T-cell (primary cell): ENCODE measurements around the gene EDNRB. TPM values are rescaled to one million over a fixed set of nuclear protein-coding genes. Genes with fewer than 3 reads are reported as not detected.

Source experiments
- ATAC-seq, 4 experiments: fragments of 200-7000 bp in 3 of 4; fragments of 150-1000 bp in 1 of 4; cut with Tn5 transposase; replicated peaks in 1 of 4; 1 replicate in 3 of 4; 2 replicates in 1 of 4; pipeline ENCODE4 v1.10.0; 2021; ENCODE audit warnings: moderate library complexity in 3 of 4, mild to moderate bottlenecking in 2 of 4, moderate number of reproducible peaks in 1 of 4
- CTCF ChIA-PET, 2 donors: fragments of 300-600 bp; sonication (Branson Sonifier 250); formaldehyde crosslinking; loops; one replicate each; lab custom pipeline; 2022; ENCODE audit warnings: antibody characterized with exemption in 2 of 2; lab: Charles Lee
- POLR2A ChIA-PET, 2 donors: fragments of 300-600 bp; sonication (Branson Sonifier 250); formaldehyde crosslinking; loops; one replicate each; lab custom pipeline; 2022; ENCODE audit warnings: antibody characterized with exemption in 2 of 2; lab: Charles Lee
- DNase-seq, 35 experiments: peaks; one replicate each; pipeline versions ENCODE4 v3.0.0 to v3.0.0-alpha.2; 2013 to 2023
- H3K27ac ChIP-seq: one replicate; pipeline ENCODE4 v1.5.1; 2013; ENCODE audit warnings: low read length
- H3K27me3 ChIP-seq, 2 experiments: replicated peaks in 1 of 2; 1 replicate in 1 of 2; 2 replicates in 1 of 2; pipeline versions ENCODE4 v1.6.1 to v1.7.0; 2013; ENCODE audit warnings: low read length in 1 of 2, mixed read lengths in 1 of 2; ENCODE audit not compliant: control insufficient read depth in 2 of 2, insufficient read depth in 2 of 2; ENCODE audit errors: extremely low read depth in 1 of 2
- H3K36me3 ChIP-seq, 2 donors: 1 replicate in 1 of 2; 2 replicates in 1 of 2; pipeline versions ENCODE4 v1.6.1 to v1.7.0; 2013; ENCODE audit warnings: low read length in 1 of 2; ENCODE audit not compliant: control insufficient read depth in 2 of 2, insufficient read depth in 1 of 2; ENCODE audit errors: extremely low read depth in 1 of 2
- H3K4me1 ChIP-seq, 2 experiments: 1 replicate in 1 of 2; 2 replicates in 1 of 2; pipeline versions ENCODE4 v1.6.1 to v1.7.0; 2013; ENCODE audit warnings: low read length in 2 of 2, mixed read lengths in 1 of 2; ENCODE audit not compliant: insufficient read depth in 2 of 2, control insufficient read depth in 1 of 2; ENCODE audit errors: extremely low read depth in 1 of 2
- H3K4me3 ChIP-seq, 2 donors: 1 replicate in 1 of 2; 2 replicates in 1 of 2; pipeline versions ENCODE4 v1.5.1 to v1.7.0; 2013; ENCODE audit warnings: mild to moderate bottlenecking in 2 of 2, low read length in 1 of 2, moderate library complexity in 1 of 2; ENCODE audit not compliant: control insufficient read depth in 1 of 2; ENCODE audit errors: extremely low read depth in 1 of 2
- H3K9me3 ChIP-seq: 2 replicates; pipeline ENCODE4 v1.7.0; 2013
- H3K27ac Mint-ChIP-seq, 2 donors: one replicate each; pipeline ENCODE4 v1.8.0; 2020 to 2021; ENCODE audit warnings: mild to moderate bottlenecking in 2 of 2, mixed read lengths in 2 of 2
- H3K27me3 Mint-ChIP-seq, 2 donors: one replicate each; pipeline ENCODE4 v1.8.0; 2021 to 2022; ENCODE audit warnings: mixed read lengths in 2 of 2
- H3K36me3 Mint-ChIP-seq: one replicate; pipeline ENCODE4 v1.8.0; 2021; ENCODE audit warnings: mixed read lengths
- H3K4me1 Mint-ChIP-seq, 3 donors: one replicate each; pipeline ENCODE4 v1.8.0; 2020 to 2022; ENCODE audit warnings: mixed read lengths in 3 of 3, mild to moderate bottlenecking in 1 of 3
- H3K4me3 Mint-ChIP-seq, 3 donors: one replicate each; pipeline ENCODE4 v1.8.0; 2020 to 2022; ENCODE audit warnings: mild to moderate bottlenecking in 3 of 3, mixed read lengths in 3 of 3, moderate library complexity in 3 of 3
- H3K9me3 Mint-ChIP-seq, 3 donors: one replicate each; pipeline ENCODE4 v1.8.0; 2020 to 2022; ENCODE audit warnings: mixed read lengths in 3 of 3
- WGBS: methylation state at CpG from one replicate; pipeline ENCODE4 v1.1.5; 2013; ENCODE audit warnings: missing lambda C conversion rate; ENCODE audit not compliant: insufficient coverage; 5-methylcytosine and 5-hydroxymethylcytosine counted together
- total RNA-seq, 35 experiments: library from RNA in 6 of 35; stranded (reverse) in 6 of 35; fragments of 120-200 nt in 1 of 35; gene quantifications; one replicate each; pipeline versions ENCODE4 v1.2.1 to v1.2.4 and lab custom pipeline; 2013 to 2026

The EDNRB gene
- total RNA-seq, 5 donors from 2014 or later (not counting 1 experiment from before 2014, with no cell fraction given), result 0.33 to 0.51 (median 0.35) TPM; not detected in 2

GRCh38 chr13:77863144-77863543, 55.5 kb downstream of the EDNRB start:
- POLR2A ChIA-PET, result no interaction called here

GRCh38 chr13:77861741-77862140, 56.9 kb downstream of the EDNRB start:
- no peak overlapping the region for H3K27ac Mint-ChIP-seq
- peaks cover 7% of the 10 kb centered on the region in 2 donors for H3K27me3 Mint-ChIP-seq
- no peaks in the 10 kb centered on the region for H3K27me3 ChIP-seq
- no peaks in the 10 kb centered on the region for H3K36me3 Mint-ChIP-seq
- H3K27ac ChIP-seq, result no peak overlapping the region
- no peak overlapping the region for H3K4me3 ChIP-seq
- no peak overlapping the region for H3K4me3 Mint-ChIP-seq
- CTCF ChIA-PET, result no interaction called here
- no peaks in the 10 kb centered on the region for H3K9me3 Mint-ChIP-seq
- H3K4me1 Mint-ChIP-seq, result no peaks in the 10 kb centered on the region
- H3K4me1 ChIP-seq, result no peaks in the 10 kb centered on the region
- H3K36me3 ChIP-seq, result no peaks in the 10 kb centered on the region
- DNase-seq, result no peak
- no peaks in the 10 kb centered on the region for H3K9me3 ChIP-seq
- ATAC-seq, result no peak
- WGBS, result no CpG with 5 or more reads among the region's 3 CpGs
- POLR2A ChIA-PET, result no interaction called here

More at GRCh38 chr13:77863144-77863543, 55.5 kb downstream of the EDNRB start:
- Histone ChIP-seq H3K27ac (no peak overlapping the region), H3K36me3 (no peaks in the 10 kb centered on the region), H3K4me1 (no peaks in the 10 kb centered on the region), H3K9me3 (no peaks in the 10 kb centered on the region), H3K27me3 (no peaks in the 10 kb centered on the region), H3K4me3 (no peak overlapping the region)
- DNase-seq (no peak), ATAC-seq (no peak)
- H3K9me3 Mint-ChIP-seq, result peaks cover 7 to 12% (median 9%) of the 10 kb centered on the region in 3 donors
- no peaks in the 10 kb centered on the region for H3K36me3 Mint-ChIP-seq
- H3K4me3 Mint-ChIP-seq, result no peak overlapping the region
- peaks cover 7% of the 10 kb centered on the region in 2 donors for H3K27me3 Mint-ChIP-seq
- CTCF ChIA-PET, result no interaction called here
- no peaks in the 10 kb centered on the region for H3K4me1 Mint-ChIP-seq
- H3K27ac Mint-ChIP-seq, result no peak overlapping the region
- no CpG with 5 or more reads among the region's 3 CpGs for WGBS

- Histone ChIP-seq H3K4me1 (no peaks in the 10 kb centered on the region), H3K27me3 (no peaks in the 10 kb centered on the region), H3K4me3 (no peak overlapping the region), H3K36me3 (no peaks in the 10 kb centered on the region), H3K9me3 (no peaks in the 10 kb centered on the region), H3K27ac (no peak overlapping the region)
- H3K4me3 Mint-ChIP-seq, result no peak overlapping the region
- no peaks in the 10 kb centered on the region for H3K9me3 Mint-ChIP-seq
- ATAC-seq, result no peak
- peaks cover 3 to 7% of the 10 kb centered on the region in 2 donors for H3K27me3 Mint-ChIP-seq
- POLR2A ChIA-PET, result no interaction called here
- no CpG with 5 or more reads among the region's 1 CpG for WGBS
- H3K36me3 Mint-ChIP-seq, result no peaks in the 10 kb centered on the region
- no peak for DNase-seq
- no peak overlapping the region for H3K27ac Mint-ChIP-seq
- H3K4me1 Mint-ChIP-seq, result no peaks in the 10 kb centered on the region
- CTCF ChIA-PET, result no interaction called here
Measured at GRCh38 chr13:77860507-77860981, 58.1 kb downstream of the EDNRB start.

GRCh38 chr13:77859450-77859849, 59.2 kb downstream of the EDNRB start:
- Mint-ChIP-seq H3K27me3 (peaks cover 3 to 7% of the 10 kb centered on the region in 2 donors), H3K36me3 (no peaks in the 10 kb centered on the region), H3K27ac (no peak overlapping the region), H3K9me3 (no peaks in the 10 kb centered on the region), H3K4me3 (no peak overlapping the region), H3K4me1 (no peaks in the 10 kb centered on the region)
- CTCF ChIA-PET, result no interaction called here
- Histone ChIP-seq H3K27me3 (no peaks in the 10 kb centered on the region), H3K9me3 (no peaks in the 10 kb centered on the region), H3K27ac (no peak overlapping the region), H3K36me3 (no peaks in the 10 kb centered on the region), H3K4me1 (no peaks in the 10 kb centered on the region), H3K4me3 (no peak overlapping the region)
- 91% methylated on average over 6 of the region's 8 CpGs for WGBS
- no peak for ATAC-seq
- DNase-seq, result no peak
- POLR2A ChIA-PET, result no interaction called here

- Histone ChIP-seq H3K27ac (no peak overlapping the region), H3K4me3 (no peak overlapping the region), H3K4me1 (no peaks in the 10 kb centered on the region), H3K9me3 (no peaks in the 10 kb centered on the region), H3K27me3 (no peaks in the 10 kb centered on the region), H3K36me3 (no peaks in the 10 kb centered on the region)
- Mint-ChIP-seq H3K36me3 (no peaks in the 10 kb centered on the region), H3K4me1 (no peaks in the 10 kb centered on the region), H3K9me3 (no peaks in the 10 kb centered on the region), H3K27me3 (peaks cover 0 to 3% of the 10 kb centered on the region in 2 donors), H3K27ac (no peak overlapping the region), H3K4me3 (no peak overlapping the region)
- CTCF ChIA-PET, result no interaction called here
- ATAC-seq (no peak), DNase-seq (no peak)
- POLR2A ChIA-PET, result interaction anchor here in 1 of 2 donors (0.5 kb wide), 1 partner anchor 403 kb away, joined by 11 read pairs; no protein-coding TSS in a partner anchor
Measured at GRCh38 chr13:77857531-77858209, 61.0 kb downstream of the EDNRB start.

GRCh38 chr13:77853703-77854102, 64.9 kb downstream of the EDNRB start:
- Mint-ChIP-seq H3K27me3 (no peaks in the 10 kb centered on the region), H3K36me3 (no peaks in the 10 kb centered on the region), H3K4me3 (no peak overlapping the region), H3K27ac (no peak overlapping the region), H3K4me1 (no peaks in the 10 kb centered on the region), H3K9me3 (peaks cover 0 to 1% (median 0%) of the 10 kb centered on the region in 3 donors)
- no CpG with 5 or more reads among the region's 4 CpGs for WGBS
- H3K4me1 ChIP-seq, result no peaks in the 10 kb centered on the region
- H3K9me3 ChIP-seq, result no peaks in the 10 kb centered on the region
- CTCF ChIA-PET, result no interaction called here
- H3K4me3 ChIP-seq, result no peak overlapping the region
- no peaks in the 10 kb centered on the region for H3K36me3 ChIP-seq
- no peak for DNase-seq
- POLR2A ChIA-PET, result no interaction called here
- H3K27me3 ChIP-seq, result no peaks in the 10 kb centered on the region
- H3K27ac ChIP-seq, result no peak overlapping the region
- no peak for ATAC-seq
